Heart left ventricle (tissue), 13 donors: ENCODE measurements around the gene AP2S1.

Experiments used
- POLR2A ChIP-seq, 2 donors: fragments of 450-650 bp; IDR thresholded peaks; one replicate each; pipeline ENCODE4 v1.6.1; 2017; ENCODE audit warnings: antibody characterized with exemption in 2 of 2, mild to moderate bottlenecking in 2 of 2, moderate library complexity in 2 of 2
- TF ChIP-seq, protein P1 (sequence below), 12 donors: fragments of 200-600 bp; sonication (generic) in 4 of 12; IDR thresholded peaks; one replicate each; pipeline versions ENCODE4 v1.5.0 to v1.8.0; 2018 to 2022; ENCODE audit warnings: antibody characterized with exemption in 12 of 12, mild to moderate bottlenecking in 5 of 12
- donor health status: ischemic (EF 13 %, LVEDD 7.1; RV severe dilation, severe dysfunction).
- donor health status: DM: no; HTN: yes; CAD: no.
- donor health status: DM: no; HTN: no; CAD: no.
- donor health status: ischemic (EF 25% LVEDD 6.9; RV normal size, moderate dysfunction).
- donor health status: ischemic (EF 25% LVEDD 5.7; RV mildly dilated, moderate dysfunction).
- donor health status: ischemic (EF 35%, LVEDD 5.7; RV mildly dilated, moderate dysfunction).
- donor health status: nonischemic (EF 11% LVEDD 7.7; RV severe dilation, severe dysfunction).
- donor health status: DM: yes; HTN: yes; CAD: no.
- donor health status: PGD.
- donor health status: ischemic (EF 29% LVEDD 5.4; RV normal size, mild dysfunction).
- donor health status: nonischemic (EF 23%, LVEDD 6.1; RV moderate dilation, normal function).

DNA sequence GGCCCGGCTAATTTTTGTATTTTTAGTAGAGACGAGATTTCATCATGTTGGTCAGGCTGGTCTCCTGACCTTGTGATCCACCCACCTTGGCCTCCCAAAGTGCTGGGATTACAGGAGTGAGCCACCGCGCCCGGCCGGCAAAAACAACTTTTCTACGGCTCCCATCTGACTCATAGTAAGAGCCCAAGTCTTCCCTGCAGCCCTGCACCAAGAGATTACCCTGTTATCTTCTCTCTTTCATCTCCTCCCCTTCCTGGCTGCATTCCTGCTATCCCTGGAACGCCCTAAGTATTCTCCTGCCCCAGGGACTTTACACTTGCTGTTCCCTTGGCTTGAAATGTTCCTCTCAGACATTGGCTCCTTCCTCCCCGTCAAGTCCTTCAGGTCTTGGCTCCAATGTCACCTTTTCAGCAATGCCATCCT lies 6.6 kb downstream of the AP2S1 start:
- TF ChIP-seq, protein P1, sequence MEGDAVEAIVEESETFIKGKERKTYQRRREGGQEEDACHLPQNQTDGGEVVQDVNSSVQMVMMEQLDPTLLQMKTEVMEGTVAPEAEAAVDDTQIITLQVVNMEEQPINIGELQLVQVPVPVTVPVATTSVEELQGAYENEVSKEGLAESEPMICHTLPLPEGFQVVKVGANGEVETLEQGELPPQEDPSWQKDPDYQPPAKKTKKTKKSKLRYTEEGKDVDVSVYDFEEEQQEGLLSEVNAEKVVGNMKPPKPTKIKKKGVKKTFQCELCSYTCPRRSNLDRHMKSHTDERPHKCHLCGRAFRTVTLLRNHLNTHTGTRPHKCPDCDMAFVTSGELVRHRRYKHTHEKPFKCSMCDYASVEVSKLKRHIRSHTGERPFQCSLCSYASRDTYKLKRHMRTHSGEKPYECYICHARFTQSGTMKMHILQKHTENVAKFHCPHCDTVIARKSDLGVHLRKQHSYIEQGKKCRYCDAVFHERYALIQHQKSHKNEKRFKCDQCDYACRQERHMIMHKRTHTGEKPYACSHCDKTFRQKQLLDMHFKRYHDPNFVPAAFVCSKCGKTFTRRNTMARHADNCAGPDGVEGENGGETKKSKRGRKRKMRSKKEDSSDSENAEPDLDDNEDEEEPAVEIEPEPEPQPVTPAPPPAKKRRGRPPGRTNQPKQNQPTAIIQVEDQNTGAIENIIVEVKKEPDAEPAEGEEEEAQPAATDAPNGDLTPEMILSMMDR (IDR thresholded peaks at IDR 0.05) = no peak
- TF ChIP-seq POLR2A (IDR thresholded peaks at IDR 0.05) = no peak
